Activated T-helper 1 cell treated with anti-CD3 and anti-CD28 coated beads, Interleukin-12 subunit alpha, Interleukin-12 subunit beta, Interleukin-2, Interleukin-4 antibody, amounts not matched to agents 30 ng/mL and 10 ng/mL and 1 ng/mL, durations not matched to agents 14 hours and 24 hours and 36 hours (primary cell): ENCODE results near the gene KIFAP3. TPM values are rescaled to one million over a fixed set of nuclear protein-coding genes. Genes with fewer than 3 reads are reported as not detected.
"Not testable (repeated sequence)": the region's sequence is repeated elsewhere in the genome, so short reads cannot be mapped to it uniquely, and the experiment has no call there.

Experiments
- DNase-seq: peaks from one replicate; pipeline ENCODE4 v3.0.0; 2021; ENCODE audit warnings: low spot score
- H3K27ac Mint-ChIP-seq: one replicate; pipeline ENCODE4 v1.8.0; 2021; ENCODE audit warnings: mild to moderate bottlenecking, mixed read lengths
- H3K27me3 Mint-ChIP-seq: one replicate; pipeline ENCODE4 v1.8.0; 2022; ENCODE audit warnings: mild to moderate bottlenecking, moderate library complexity, mixed read lengths; ENCODE audit not compliant: insufficient read depth
- H3K36me3 Mint-ChIP-seq: one replicate; pipeline ENCODE4 v1.8.0; 2021; ENCODE audit warnings: low read depth, mixed read lengths
- H3K4me1 Mint-ChIP-seq: one replicate; pipeline ENCODE4 v1.8.0; 2021; ENCODE audit warnings: low read depth, mixed read lengths
- H3K4me3 Mint-ChIP-seq: one replicate; pipeline ENCODE4 v1.8.0; 2021; ENCODE audit warnings: mild to moderate bottlenecking, moderate library complexity, mixed read lengths
- H3K9me3 Mint-ChIP-seq: one replicate; pipeline ENCODE4 v1.8.0; 2021; ENCODE audit warnings: mixed read lengths
- intact Hi-C: fragments of 100-400 bp; cut with micrococcal nuclease; formaldehyde crosslinking; loops from one replicate; pipeline ENCODE4 v1.15.1; 2024
- total RNA-seq: library from RNA; stranded (reverse); gene quantifications from 2 replicates; pipeline ENCODE4 v1.2.3, GENCODE V29; 2022

Gene KIFAP3
- total RNA-seq, 1 donor from 2014 or later = 12.9 TPM

DNA sequence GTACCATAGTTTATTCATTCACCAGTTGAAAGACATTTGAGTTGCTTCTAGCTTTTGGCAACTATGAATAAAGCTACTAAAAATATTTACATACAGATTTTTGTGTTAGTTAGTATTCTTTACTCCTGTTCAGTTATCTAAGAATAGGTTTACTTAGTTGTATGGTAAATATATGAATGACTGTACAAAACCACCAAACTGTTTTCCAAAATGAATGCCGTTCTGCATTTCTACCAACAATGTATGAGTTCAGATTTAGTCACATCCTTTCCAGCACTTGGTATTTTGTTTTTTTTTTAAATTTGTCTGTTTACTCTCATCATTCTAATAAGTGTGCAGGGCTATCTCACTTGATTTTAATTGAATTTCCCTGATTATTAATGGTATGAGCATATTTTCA, 3.4 kb upstream of the KIFAP3 start:
- intact Hi-C loops = loop anchor here (10.0 kb wide), 1 partner anchor 493 kb away; the partner anchor contains the start of gene F5
- H3K4me3 Mint-ChIP-seq = no peak overlapping the region
- no peak for DNase-seq
- peaks cover 24% of the 10 kb centered on the region for H3K4me1 Mint-ChIP-seq
- peaks cover 2% of the 10 kb centered on the region for H3K36me3 Mint-ChIP-seq
- H3K9me3 Mint-ChIP-seq = peaks cover 12% of the 10 kb centered on the region
- no peak overlapping the region for H3K27ac Mint-ChIP-seq
- no peaks in the 10 kb centered on the region for H3K27me3 Mint-ChIP-seq

- not testable (repeated sequence) for H3K27me3 Mint-ChIP-seq, DNase-seq, H3K36me3 Mint-ChIP-seq, H3K4me3 Mint-ChIP-seq, H3K27ac Mint-ChIP-seq
- Mint-ChIP-seq H3K4me1 (peaks cover 29% of the 10 kb centered on the region), H3K9me3 (peaks cover 12% of the 10 kb centered on the region)
- intact Hi-C loops = loop anchor here (10.0 kb wide), 1 partner anchor 492 kb away; the partner anchor contains the start of gene F5
Measured at GRCh38 chr1:170076952-170077351, 2.5 kb upstream of the KIFAP3 start.

GRCh38 chr1:170076199-170076598, 1.7 kb upstream of the KIFAP3 start:
- DNase-seq = no peak
- H3K9me3 Mint-ChIP-seq = peaks cover 12% of the 10 kb centered on the region
- H3K27ac Mint-ChIP-seq = no peak overlapping the region
- intact Hi-C loops = loop anchor here (10.0 kb wide), 1 partner anchor 491 kb away; the partner anchor contains the start of gene F5
- H3K4me1 Mint-ChIP-seq = peaks cover 30% of the 10 kb centered on the region
- peaks cover 4% of the 10 kb centered on the region for H3K36me3 Mint-ChIP-seq
- H3K27me3 Mint-ChIP-seq = no peaks in the 10 kb centered on the region
- H3K4me3 Mint-ChIP-seq = no peak overlapping the region

DNA sequence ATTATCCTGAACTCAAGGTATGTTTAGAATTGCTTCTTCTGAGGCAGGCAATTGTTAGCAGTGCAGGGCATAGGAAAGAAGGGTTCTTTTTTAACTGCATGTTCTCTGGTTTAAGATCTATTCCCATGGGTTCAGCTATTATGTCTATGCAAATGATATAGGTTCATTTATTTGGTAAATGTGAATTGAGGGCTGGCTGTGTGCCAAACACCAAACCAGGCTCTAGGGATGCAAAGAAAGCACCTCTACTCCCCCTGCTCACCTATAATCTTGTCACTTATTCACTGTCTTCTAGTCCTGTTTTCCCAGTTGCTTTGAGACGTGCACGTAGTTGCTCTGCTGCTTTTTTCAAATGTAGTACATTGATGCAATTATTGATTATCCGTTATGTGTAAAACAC, 691 bp upstream of the KIFAP3 start:
- peaks cover 12% of the 10 kb centered on the region for H3K9me3 Mint-ChIP-seq
- intact Hi-C loops = loop anchor here (2.0 to 10.0 kb wide), 3 partner anchors 64 to 490 kb away; partner anchors contain the start of gene F5

DNA sequence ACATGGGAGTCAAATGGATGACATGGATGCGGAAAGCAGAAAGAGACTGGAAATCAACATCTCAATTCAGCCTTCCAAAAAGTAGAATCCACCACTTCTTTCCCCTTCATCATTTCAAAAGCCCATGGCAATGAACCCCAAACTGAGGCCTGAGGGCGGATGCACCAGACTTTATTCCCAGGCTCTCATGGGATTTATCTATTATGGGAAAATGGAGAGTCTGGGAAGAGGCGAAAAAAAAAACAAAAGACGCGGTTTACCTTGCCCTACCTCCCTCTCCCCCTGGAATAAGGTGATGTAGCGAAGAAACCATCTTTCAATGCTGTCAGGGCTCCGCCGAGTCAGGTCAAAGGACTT, 624 bp downstream of the KIFAP3 start:
- DNase-seq = no peak
- H3K9me3 Mint-ChIP-seq = peaks cover 8% of the 10 kb centered on the region
- peaks cover 9% of the 10 kb centered on the region for H3K36me3 Mint-ChIP-seq
- H3K4me3 Mint-ChIP-seq = peak overlapping the region; percentile 95
- H3K27ac Mint-ChIP-seq = peak overlapping the region; percentile 96
- intact Hi-C loops = loop anchor here (1.0 to 10.0 kb wide), 11 partner anchors 63 to 1708 kb away; partner anchors contain the start of genes BLZF1, F5, FMO4 and GORAB
- H3K27me3 Mint-ChIP-seq = no peaks in the 10 kb centered on the region
- peaks cover 51% of the 10 kb centered on the region for H3K4me1 Mint-ChIP-seq

More for the DNA sequence above, 691 bp upstream of the KIFAP3 start:
- H3K27ac Mint-ChIP-seq = peak overlapping the region; percentile 96
- H3K36me3 Mint-ChIP-seq = peaks cover 5% of the 10 kb centered on the region
- peaks cover 39% of the 10 kb centered on the region for H3K4me1 Mint-ChIP-seq
- peak overlapping the region; percentile 95 for H3K4me3 Mint-ChIP-seq
- H3K27me3 Mint-ChIP-seq = no peaks in the 10 kb centered on the region
- no peak for DNase-seq

- Mint-ChIP-seq H3K9me3 (no peaks in the 10 kb centered on the region), H3K27me3 (no peaks in the 10 kb centered on the region), H3K27ac (no peak overlapping the region), H3K4me3 (no peak overlapping the region), H3K36me3 (peaks cover 9% of the 10 kb centered on the region), H3K4me1 (peaks cover 75% of the 10 kb centered on the region)
- intact Hi-C loops = loop anchor here (5.0 to 10.0 kb wide), 6 partner anchors 279 to 1711 kb away; partner anchors contain the start of genes BLZF1, F5, METTL13 and METTL18
- no peak for DNase-seq
Measured at GRCh38 chr1:170071378-170071777, 3.1 kb downstream of the KIFAP3 start.

DNA sequence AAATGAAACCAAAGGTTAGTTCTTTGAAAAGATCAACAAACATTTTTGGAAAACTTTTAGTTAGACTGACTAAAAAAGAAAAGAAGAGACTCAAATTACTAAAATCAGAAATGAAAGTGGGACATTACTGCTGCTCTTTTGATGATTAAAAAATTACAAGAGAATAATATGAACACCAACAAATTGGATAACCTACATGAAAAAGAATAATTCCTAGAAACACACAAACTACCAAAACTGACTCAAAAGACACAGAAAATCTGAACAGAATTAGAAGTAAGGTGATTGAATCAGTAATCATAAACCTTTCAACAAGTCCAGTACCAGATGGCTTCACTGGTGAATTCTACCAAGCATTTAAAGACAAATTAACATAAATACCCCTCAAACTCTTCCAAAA, 5.6 kb downstream of the KIFAP3 start:
- intact Hi-C loops = no loop called here
- peaks cover 9% of the 10 kb centered on the region for H3K36me3 Mint-ChIP-seq
- peak overlapping the region; percentile 74 for H3K4me3 Mint-ChIP-seq
- peaks cover 62% of the 10 kb centered on the region for H3K4me1 Mint-ChIP-seq
- no peaks in the 10 kb centered on the region for H3K27me3 Mint-ChIP-seq
- peak overlapping the region; percentile 81 for H3K27ac Mint-ChIP-seq
- no peak for DNase-seq
- no peaks in the 10 kb centered on the region for H3K9me3 Mint-ChIP-seq

GRCh38 chr1:170067253-170067819, 7.2 kb downstream of the KIFAP3 start:
- H3K4me1 Mint-ChIP-seq = peaks cover 58% of the 10 kb centered on the region
- H3K27me3 Mint-ChIP-seq = no peaks in the 10 kb centered on the region
- intact Hi-C loops = loop anchor here (1.0 kb wide), 1 partner anchor 9 kb away; no protein-coding TSS in a partner anchor
- no peak for DNase-seq
- peaks cover 9% of the 10 kb centered on the region for H3K36me3 Mint-ChIP-seq
- peak overlapping the region; percentile 31 for H3K27ac Mint-ChIP-seq
- H3K9me3 Mint-ChIP-seq = no peaks in the 10 kb centered on the region
- peak overlapping the region; percentile 74 for H3K4me3 Mint-ChIP-seq

DNA sequence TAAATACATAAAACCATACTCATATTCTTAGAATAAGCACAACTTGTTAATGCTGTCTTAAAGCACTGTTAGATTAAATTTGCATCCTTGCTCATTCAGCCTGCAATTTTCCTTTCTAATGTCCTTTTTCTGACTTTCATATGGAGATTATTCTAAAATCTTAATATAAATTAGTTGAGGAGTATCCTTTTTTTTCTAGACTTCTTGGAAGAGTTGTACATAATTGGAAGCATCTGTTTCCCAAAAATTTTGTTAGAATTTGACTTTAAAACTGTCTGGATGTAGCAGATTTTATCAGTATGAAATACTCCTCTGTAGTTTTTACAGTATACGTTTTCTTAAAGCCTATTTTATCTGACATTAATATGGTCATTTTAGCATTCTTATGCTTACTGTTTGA, 9.7 kb downstream of the KIFAP3 start:
- H3K9me3 Mint-ChIP-seq = no peaks in the 10 kb centered on the region
- H3K36me3 Mint-ChIP-seq = peaks cover 12% of the 10 kb centered on the region
- H3K27ac Mint-ChIP-seq = no peak overlapping the region
- no peak overlapping the region for H3K4me3 Mint-ChIP-seq
- intact Hi-C loops = no loop called here
- no peaks in the 10 kb centered on the region for H3K27me3 Mint-ChIP-seq
- peaks cover 42% of the 10 kb centered on the region for H3K4me1 Mint-ChIP-seq
- DNase-seq = no peak

DNA sequence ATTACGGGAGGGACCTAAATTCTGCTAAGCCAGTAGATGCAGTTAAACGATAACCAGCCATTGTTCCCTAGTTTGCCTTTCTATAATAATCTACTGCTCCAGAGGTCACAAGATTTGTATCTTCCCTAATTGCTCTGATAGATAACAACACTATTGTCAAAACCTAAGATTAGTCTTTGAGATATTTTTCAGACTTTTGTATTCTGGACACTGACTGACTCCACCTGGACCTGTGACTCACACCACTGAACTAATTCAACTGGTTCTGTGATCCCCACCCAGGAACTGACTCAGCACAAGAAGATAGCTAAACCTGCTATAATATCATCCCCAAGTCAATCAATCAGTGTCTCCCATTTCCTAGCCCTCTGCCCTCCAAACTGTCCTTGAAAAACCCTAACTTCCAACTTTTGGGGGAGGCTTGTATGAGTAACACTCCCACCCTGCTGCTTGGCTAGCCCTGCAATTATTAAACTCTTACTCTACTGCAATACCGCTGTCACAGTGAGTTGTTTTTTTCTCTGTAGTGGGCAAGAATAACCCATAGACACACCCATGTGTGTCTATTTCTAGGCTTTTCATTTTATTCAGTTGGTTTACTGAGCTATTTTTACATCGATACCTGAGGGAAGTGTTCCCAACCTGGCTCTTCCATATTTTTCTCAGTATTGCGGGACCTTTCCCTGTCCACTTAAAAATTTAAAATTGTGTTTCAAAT, 11.2 kb downstream of the KIFAP3 start:
- intact Hi-C loops = no loop called here
- Mint-ChIP-seq H3K4me3 (no peak overlapping the region), H3K9me3 (no peaks in the 10 kb centered on the region), H3K27me3 (no peaks in the 10 kb centered on the region), H3K4me1 (peaks cover 26% of the 10 kb centered on the region), H3K27ac (no peak overlapping the region), H3K36me3 (peaks cover 10% of the 10 kb centered on the region)
- no peak for DNase-seq

GRCh38 chr1:170061676-170062075, 12.8 kb downstream of the KIFAP3 start:
- H3K27ac Mint-ChIP-seq, H3K36me3 Mint-ChIP-seq: not testable (repeated sequence)
- H3K4me1 Mint-ChIP-seq = peaks cover 11% of the 10 kb centered on the region

GRCh38 chr1:170060015-170060520, 14.4 kb downstream of the KIFAP3 start:
- H3K36me3 Mint-ChIP-seq, intact Hi-C loops, H3K4me3 Mint-ChIP-seq: not testable (repeated sequence)

More at GRCh38 chr1:170061676-170062075, 12.8 kb downstream of the KIFAP3 start:
- H3K4me3 Mint-ChIP-seq, H3K27me3 Mint-ChIP-seq, DNase-seq, intact Hi-C loops, H3K9me3 Mint-ChIP-seq: not testable (repeated sequence)

More at GRCh38 chr1:170060015-170060520, 14.4 kb downstream of the KIFAP3 start:
- not testable (repeated sequence) for H3K4me1 Mint-ChIP-seq, H3K27ac Mint-ChIP-seq, DNase-seq, H3K9me3 Mint-ChIP-seq, H3K27me3 Mint-ChIP-seq
